GM12801 (cell line): ENCODE results near the gene PRRT1.

Source experiments
- TF ChIP-seq, protein P1 (sequence below): IDR thresholded peaks from one replicate; pipeline ENCODE4 v1.5.1; 2011; ENCODE audit warnings: control low read depth; ENCODE audit not compliant: insufficient read length; ENCODE audit errors: extremely low read depth

Gene PRRT1

DNA sequence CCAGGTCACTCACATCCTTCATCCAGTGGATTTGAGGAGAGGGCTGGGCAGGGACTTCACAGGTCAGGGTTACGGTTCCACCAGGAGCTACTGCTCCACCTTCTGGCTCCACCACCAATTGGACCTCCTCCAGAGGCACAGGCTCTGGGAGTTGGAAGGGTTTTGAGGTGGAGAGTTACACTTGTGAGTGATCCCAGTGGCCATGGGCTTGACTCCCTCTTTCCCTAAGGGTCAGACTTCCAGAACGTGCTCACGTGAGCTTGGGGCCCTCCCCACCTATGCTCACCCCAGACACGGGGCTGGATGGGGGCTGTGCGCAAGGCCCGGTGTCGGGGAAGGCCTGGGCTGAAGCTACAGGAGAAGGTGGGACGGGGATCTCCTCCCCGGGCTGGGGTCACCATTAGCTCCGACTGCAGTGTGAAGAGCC lies 30.8 kb upstream of the PRRT1 start:
- TF ChIP-seq, protein P1, sequence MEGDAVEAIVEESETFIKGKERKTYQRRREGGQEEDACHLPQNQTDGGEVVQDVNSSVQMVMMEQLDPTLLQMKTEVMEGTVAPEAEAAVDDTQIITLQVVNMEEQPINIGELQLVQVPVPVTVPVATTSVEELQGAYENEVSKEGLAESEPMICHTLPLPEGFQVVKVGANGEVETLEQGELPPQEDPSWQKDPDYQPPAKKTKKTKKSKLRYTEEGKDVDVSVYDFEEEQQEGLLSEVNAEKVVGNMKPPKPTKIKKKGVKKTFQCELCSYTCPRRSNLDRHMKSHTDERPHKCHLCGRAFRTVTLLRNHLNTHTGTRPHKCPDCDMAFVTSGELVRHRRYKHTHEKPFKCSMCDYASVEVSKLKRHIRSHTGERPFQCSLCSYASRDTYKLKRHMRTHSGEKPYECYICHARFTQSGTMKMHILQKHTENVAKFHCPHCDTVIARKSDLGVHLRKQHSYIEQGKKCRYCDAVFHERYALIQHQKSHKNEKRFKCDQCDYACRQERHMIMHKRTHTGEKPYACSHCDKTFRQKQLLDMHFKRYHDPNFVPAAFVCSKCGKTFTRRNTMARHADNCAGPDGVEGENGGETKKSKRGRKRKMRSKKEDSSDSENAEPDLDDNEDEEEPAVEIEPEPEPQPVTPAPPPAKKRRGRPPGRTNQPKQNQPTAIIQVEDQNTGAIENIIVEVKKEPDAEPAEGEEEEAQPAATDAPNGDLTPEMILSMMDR, result no peak

DNA sequence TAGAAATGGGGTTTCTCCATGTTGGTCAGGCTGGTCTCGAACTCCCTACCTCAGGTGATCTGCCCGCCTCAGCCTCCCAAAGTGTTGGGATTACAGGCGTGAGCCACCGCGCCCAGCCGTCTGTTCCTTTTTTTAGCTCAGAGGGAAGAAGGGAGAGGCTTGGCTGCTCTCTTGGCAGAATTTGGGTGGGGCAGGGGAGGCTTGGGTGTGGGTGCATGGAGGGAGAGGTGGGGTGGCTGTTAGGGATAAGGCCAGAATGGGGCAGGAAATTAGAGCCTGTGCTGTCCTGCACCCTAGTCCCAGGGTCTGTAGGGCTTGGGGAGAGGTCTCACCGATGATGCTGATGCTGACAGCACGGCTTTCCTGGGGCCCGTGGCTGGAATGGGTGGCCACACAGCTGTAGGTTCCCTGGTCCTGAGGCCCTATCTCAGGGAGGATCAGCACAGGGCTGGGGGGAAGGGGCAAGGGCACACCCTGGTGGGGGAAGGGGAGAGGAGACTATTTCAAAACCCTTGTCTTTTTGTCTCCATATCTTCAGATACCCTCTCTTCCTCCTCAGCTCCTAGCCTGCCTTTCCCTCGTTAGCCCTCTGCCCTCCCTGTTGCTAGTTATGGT lies 30.3 kb upstream of the PRRT1 start:
- TF ChIP-seq, protein P1, result no peak

DNA sequence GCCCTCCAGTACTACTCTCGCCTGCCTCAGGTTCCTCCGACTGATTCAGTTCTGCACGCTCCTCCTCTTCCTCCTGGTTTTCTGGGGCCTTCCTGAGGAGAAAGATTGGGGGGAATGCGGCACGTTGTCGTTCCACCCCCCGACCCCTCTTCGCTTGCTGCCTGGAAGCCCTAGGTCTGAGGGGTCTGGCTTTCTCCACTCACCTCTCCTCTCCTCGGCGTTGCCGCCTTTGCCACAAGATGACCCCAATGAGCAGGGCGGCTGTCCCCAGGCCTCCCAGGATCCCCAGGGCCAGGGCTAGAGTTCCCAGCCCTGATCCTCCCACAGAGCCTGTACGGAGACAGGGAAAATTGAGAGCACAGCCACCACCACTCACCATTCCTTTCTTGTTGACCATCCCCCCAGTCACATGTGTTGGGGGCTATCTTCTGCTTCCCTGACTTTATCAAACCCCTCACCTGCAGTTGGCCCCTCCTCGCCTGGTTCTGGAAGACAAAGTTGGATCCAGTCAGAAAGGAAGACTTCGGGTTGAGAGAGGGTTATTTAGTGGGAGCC lies 29.5 kb upstream of the PRRT1 start:
- TF ChIP-seq, protein P1, result no peak

DNA sequence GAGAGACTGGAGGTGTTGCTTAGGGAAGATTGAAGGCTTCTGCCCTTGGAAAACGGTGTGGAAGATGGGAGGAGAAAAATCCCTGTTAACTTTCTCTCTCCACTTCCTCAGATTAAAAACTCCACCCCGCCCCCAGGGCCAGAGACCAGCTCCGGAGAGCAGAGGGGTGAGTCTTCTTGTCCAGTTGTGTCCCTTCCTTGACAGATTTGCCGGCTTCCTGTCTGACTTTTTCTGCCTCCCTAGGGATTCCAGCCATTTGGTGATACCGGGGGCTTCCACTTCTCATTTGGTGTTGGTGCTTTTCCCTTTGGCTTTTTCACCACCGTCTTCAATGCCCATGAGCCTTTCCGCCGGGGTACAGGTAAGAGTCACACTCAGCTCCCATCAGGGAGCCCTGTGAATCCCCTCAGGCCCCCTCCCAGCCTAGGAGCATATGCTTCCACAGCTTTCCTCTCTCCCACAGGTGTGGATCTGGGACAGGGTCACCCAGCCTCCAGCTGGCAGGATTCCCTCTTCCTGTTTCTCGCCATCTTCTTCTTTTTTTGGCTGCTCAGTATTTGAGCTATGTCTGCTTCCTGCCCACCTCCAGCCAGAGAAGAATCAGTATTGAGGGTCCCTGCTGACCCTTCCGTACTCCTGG lies 28.1 kb upstream of the PRRT1 start:
- TF ChIP-seq, protein P1, result no peak

DNA sequence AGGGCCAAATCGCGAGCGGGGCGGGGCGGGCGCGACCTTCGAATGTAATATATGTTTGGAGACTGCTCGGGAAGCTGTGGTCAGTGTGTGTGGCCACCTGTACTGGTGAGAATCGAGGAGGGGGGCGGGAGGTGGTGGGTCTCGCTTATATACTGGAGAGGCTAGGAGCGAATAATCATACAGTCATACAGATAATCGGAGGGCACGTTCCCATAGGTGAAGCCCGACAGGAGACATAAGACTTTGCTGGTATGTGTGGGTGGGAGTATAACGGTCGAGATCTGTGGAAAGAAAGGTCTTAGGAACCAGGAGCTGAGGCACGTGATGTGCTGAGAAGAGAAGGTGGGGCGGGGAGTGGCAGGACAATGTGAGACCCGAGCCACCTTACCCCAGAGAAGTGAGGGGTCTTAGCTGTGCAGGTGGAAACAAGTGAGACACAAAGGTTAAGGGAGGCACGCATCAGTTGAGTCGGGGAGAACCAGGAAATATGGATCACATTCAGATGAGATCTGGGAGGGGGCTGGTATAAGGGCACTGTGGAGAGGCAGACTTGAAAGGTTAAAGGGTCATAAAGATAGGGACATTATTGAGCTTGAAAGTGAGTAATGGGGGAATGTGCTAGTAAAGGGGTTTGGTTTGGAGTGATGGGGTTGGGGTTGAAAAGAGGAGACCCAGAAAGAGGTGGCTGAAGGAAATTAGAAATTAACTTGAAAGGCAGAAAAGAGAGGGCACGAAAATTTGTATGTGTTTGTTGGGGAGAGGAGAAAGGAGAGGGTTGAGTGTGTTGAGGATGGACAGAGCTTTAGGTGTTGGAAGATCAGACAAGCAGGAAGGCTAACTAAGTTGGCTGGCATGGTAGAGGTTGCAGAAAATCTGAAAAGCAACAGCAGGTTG lies 27.1 kb upstream of the PRRT1 start:
- TF ChIP-seq, protein P1, result no peak

DNA sequence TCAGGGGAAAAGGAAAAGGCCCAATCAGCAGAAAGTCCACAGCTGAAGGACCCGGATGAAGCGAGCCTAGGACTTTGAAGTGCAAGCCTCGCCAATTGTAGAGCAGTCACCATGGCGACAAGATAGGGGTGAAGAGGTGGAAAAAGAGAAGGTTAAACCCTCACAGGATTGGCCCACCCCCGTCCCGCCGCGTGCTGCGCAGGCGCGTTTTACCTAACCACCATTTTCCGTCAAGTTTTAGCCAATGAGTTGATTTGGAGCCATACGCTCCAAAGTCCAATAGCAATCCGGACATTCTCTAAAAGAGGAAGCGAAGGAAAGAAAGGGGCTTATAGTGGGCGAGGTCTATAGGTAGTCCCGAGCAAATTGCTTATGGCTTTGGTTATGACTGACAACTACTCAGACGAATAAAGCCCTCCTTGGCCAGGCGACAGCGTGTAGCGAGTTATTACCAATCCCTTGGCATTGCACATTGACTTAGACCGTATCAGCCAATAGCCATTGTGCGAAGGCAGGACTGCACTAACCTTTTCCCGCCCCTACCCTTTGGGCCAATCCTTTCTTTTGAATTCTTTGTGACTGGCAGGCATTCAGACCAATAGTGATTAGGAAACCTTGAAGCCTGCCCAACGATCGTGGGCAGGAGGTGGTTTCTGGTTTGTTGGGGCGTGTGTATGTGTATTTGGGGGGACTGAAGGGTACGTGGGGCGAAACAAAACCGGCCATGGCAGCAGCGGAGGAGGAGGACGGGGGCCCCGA lies 26.2 kb upstream of the PRRT1 start, which contains the start of gene RNF5:
TSS of gene RNF5 (plus strand) at position 618 of the 759 bp plus-strand sequence. CDS start at position 725, 107 bp downstream.
- TF ChIP-seq, protein P1, result no peak
